Stimulated activated CD8-positive, alpha-beta memory T cell treated with anti-CD3 and anti-CD28 coated beads, Interleukin-12 subunit alpha, Interleukin-12 subunit beta, amount 100 ng/mL, for 4 hours (primary cell): ENCODE measurements around the gene C1orf174.

ENCODE experiments used
- DNase-seq: peaks from one replicate; pipeline ENCODE4 v3.0.0-alpha.2; 2020; ENCODE audit warnings: low read depth

C1orf174 gene

GRCh38 chr1:3894626-3895278 lies 5.3 kb downstream of the C1orf174 start:
- DNase-seq = no peak

GRCh38 chr1:3893190-3893589 lies 6.9 kb downstream of the C1orf174 start:
- no peak for DNase-seq

- no peak for DNase-seq
Measured at GRCh38 chr1:3892748-3893147, 7.3 kb downstream of the C1orf174 start.

- no peak for DNase-seq
Measured at GRCh38 chr1:3891329-3891865, 8.7 kb downstream of the C1orf174 start.

- DNase-seq = no peak
Measured at GRCh38 chr1:3890389-3891328, 9.4 kb downstream of the C1orf174 start.

- no peak for DNase-seq
Measured at GRCh38 chr1:3889936-3890335, 10.1 kb downstream of the C1orf174 start.

- no peak for DNase-seq
Measured at GRCh38 chr1:3888301-3888700, 11.8 kb downstream of the C1orf174 start.

GRCh38 chr1:3886691-3887090 lies 13.4 kb downstream of the C1orf174 start:
- DNase-seq = no peak

GRCh38 chr1:3886106-3886670 lies 13.9 kb downstream of the C1orf174 start:
- no peak for DNase-seq

GRCh38 chr1:3885611-3886010 lies 14.5 kb downstream of the C1orf174 start:
- no peak for DNase-seq

- DNase-seq = no peak
Measured at GRCh38 chr1:3884966-3885365, 15.1 kb downstream of the C1orf174 start.

- DNase-seq = no peak
Measured at GRCh38 chr1:3883194-3883925, 16.7 kb downstream of the C1orf174 start.

- DNase-seq = no peak
Measured at GRCh38 chr1:3881193-3881480, 18.9 kb downstream of the C1orf174 start.

- no peak for DNase-seq
Measured at GRCh38 chr1:3880429-3881192, 19.5 kb downstream of the C1orf174 start.

- DNase-seq = no peak
Measured at GRCh38 chr1:3879787-3880428, 20.2 kb downstream of the C1orf174 start.

GRCh38 chr1:3879099-3879498 lies 21.0 kb downstream of the C1orf174 start:
- DNase-seq = no peak

- DNase-seq = no peak
Measured at GRCh38 chr1:3876716-3877115, 23.4 kb downstream of the C1orf174 start.

GRCh38 chr1:3874736-3875135 lies 25.3 kb downstream of the C1orf174 start:
- no peak for DNase-seq

- DNase-seq = no peak
Measured at GRCh38 chr1:3872546-3872945, 27.5 kb downstream of the C1orf174 start.

GRCh38 chr1:3871451-3871805 lies 28.6 kb downstream of the C1orf174 start:
- DNase-seq = no peak

GRCh38 chr1:3869751-3870301 lies 30.2 kb downstream of the C1orf174 start:
- no peak for DNase-seq
